Activated T-cell treated with anti-CD3 and anti-CD28 coated beads, Interleukin-2, amount 50 U/mL, for 24 hours (primary cell): ENCODE measurements around the gene NDUFAF7.
"Not testable (repeated sequence)": the region's sequence is repeated elsewhere in the genome, so short reads cannot be mapped to it uniquely, and the experiment has no call there.

Experiments used
- DNase-seq: peaks from one replicate; pipeline ENCODE4 v3.0.0-alpha.2; 2020
- H3K27ac Mint-ChIP-seq: 2 replicates; pipeline ENCODE4 v1.8.0; 2020; ENCODE audit warnings: mild to moderate bottlenecking, mixed read lengths
- H3K27me3 Mint-ChIP-seq: 2 replicates; pipeline ENCODE4 v1.8.0; 2020; ENCODE audit warnings: mixed read lengths
- H3K36me3 Mint-ChIP-seq: 2 replicates; pipeline ENCODE4 v1.8.0; 2020; ENCODE audit warnings: low read depth, mixed read lengths
- H3K4me1 Mint-ChIP-seq: 2 replicates; pipeline ENCODE4 v1.8.0; 2020; ENCODE audit warnings: low read depth, mixed read lengths
- H3K4me3 Mint-ChIP-seq: 2 replicates; pipeline ENCODE4 v1.8.0; 2020; ENCODE audit warnings: mild to moderate bottlenecking, moderate library complexity, mixed read lengths
- H3K9me3 Mint-ChIP-seq: 2 replicates; pipeline ENCODE4 v1.8.0; 2020; ENCODE audit warnings: mixed read lengths

The NDUFAF7 gene

GRCh38 chr2:37284381-37284780 is 52.9 kb downstream of the NDUFAF7 start:
- DNase-seq = no peak
- Mint-ChIP-seq H3K27me3 (no peaks in the 10 kb centered on the region), H3K36me3 (peaks cover 75% of the 10 kb centered on the region), H3K4me1 (peaks cover 5% of the 10 kb centered on the region), H3K9me3 (no peaks in the 10 kb centered on the region), H3K4me3 (no peak overlapping the region), H3K27ac (no peak overlapping the region)

- no peak for DNase-seq
- Mint-ChIP-seq H3K27ac (no peak overlapping the region), H3K27me3 (no peaks in the 10 kb centered on the region), H3K4me1 (peaks cover 3% of the 10 kb centered on the region), H3K4me3 (no peak overlapping the region), H3K36me3 (peaks cover 71% of the 10 kb centered on the region), H3K9me3 (no peaks in the 10 kb centered on the region)
Observed at GRCh38 chr2:37287966-37288365, 56.5 kb downstream of the NDUFAF7 start.

GRCh38 chr2:37291680-37292079 is 60.2 kb downstream of the NDUFAF7 start:
- Mint-ChIP-seq H3K9me3 (no peaks in the 10 kb centered on the region), H3K4me3 (no peak overlapping the region), H3K27ac (no peak overlapping the region), H3K36me3 (peaks cover 56% of the 10 kb centered on the region), H3K4me1 (peaks cover 11% of the 10 kb centered on the region), H3K27me3 (no peaks in the 10 kb centered on the region)
- no peak for DNase-seq

GRCh38 chr2:37294858-37295257 is 63.4 kb downstream of the NDUFAF7 start:
- H3K27me3 Mint-ChIP-seq, H3K9me3 Mint-ChIP-seq, DNase-seq, H3K4me3 Mint-ChIP-seq, H3K27ac Mint-ChIP-seq: not testable (repeated sequence)
- H3K36me3 Mint-ChIP-seq = peaks cover 48% of the 10 kb centered on the region
- peaks cover 24% of the 10 kb centered on the region for H3K4me1 Mint-ChIP-seq

- Mint-ChIP-seq H3K27me3 (no peaks in the 10 kb centered on the region), H3K4me1 (peaks cover 29% of the 10 kb centered on the region), H3K4me3 (no peak overlapping the region), H3K9me3 (no peaks in the 10 kb centered on the region), H3K27ac (no peak overlapping the region), H3K36me3 (peaks cover 45% of the 10 kb centered on the region)
- DNase-seq = no peak
Observed at GRCh38 chr2:37295469-37296073, 64.1 kb downstream of the NDUFAF7 start.

- H3K4me1 Mint-ChIP-seq = peaks cover 38% of the 10 kb centered on the region
- no peak for DNase-seq
- no peaks in the 10 kb centered on the region for H3K27me3 Mint-ChIP-seq
- no peak overlapping the region for H3K4me3 Mint-ChIP-seq
- no peak overlapping the region for H3K27ac Mint-ChIP-seq
- peaks cover 33% of the 10 kb centered on the region for H3K36me3 Mint-ChIP-seq
- H3K9me3 Mint-ChIP-seq = no peaks in the 10 kb centered on the region
Observed at GRCh38 chr2:37297632-37298031, 66.2 kb downstream of the NDUFAF7 start.
